Endodermal cell (in vitro differentiated cells): Measurements from ENCODE around the gene SLCO6A1. TPM values are rescaled to one million over a fixed set of nuclear protein-coding genes. Genes with fewer than 3 reads are reported as not detected.

Experiments
- DNase-seq: peaks from one replicate; pipeline ENCODE4 v3.0.0-alpha.2; 2017
- H3K27ac ChIP-seq: 2 replicates; pipeline ENCODE4 v1.5.1; 2013; ENCODE audit warnings: mild to moderate bottlenecking, low read depth, low read length, moderate library complexity
- H3K27me3 ChIP-seq: 2 replicates; pipeline ENCODE4 v1.6.1; 2013; ENCODE audit warnings: mild to moderate bottlenecking, low read length, moderate library complexity; ENCODE audit not compliant: insufficient read depth, control insufficient read depth, poor library complexity, severe bottlenecking
- H3K36me3 ChIP-seq: 2 replicates; pipeline ENCODE4 v1.7.0; 2013; ENCODE audit warnings: mild to moderate bottlenecking, low read length, moderate library complexity; ENCODE audit not compliant: control insufficient read depth, insufficient read depth
- H3K4me1 ChIP-seq: one replicate; pipeline ENCODE4 v1.7.0; 2013; ENCODE audit warnings: low read length; ENCODE audit not compliant: control insufficient read depth, insufficient read depth
- H3K4me3 ChIP-seq: 2 replicates; pipeline ENCODE4 v1.5.1; 2013; ENCODE audit warnings: mild to moderate bottlenecking, low read length, moderate library complexity
- H3K9ac ChIP-seq: 2 replicates; pipeline ENCODE4 v1.6.1; 2013; ENCODE audit warnings: mild to moderate bottlenecking, low read length, moderate library complexity; ENCODE audit not compliant: poor library complexity, severe bottlenecking; ENCODE audit errors: extremely low read depth
- H3K9me3 ChIP-seq: 2 replicates; pipeline ENCODE4 v1.6.1; 2013; ENCODE audit warnings: mild to moderate bottlenecking, low read length, moderate library complexity; ENCODE audit not compliant: control insufficient read depth
- H3K27ac Mint-ChIP-seq: 2 replicates; pipeline ENCODE4 v1.8.0; 2020; ENCODE audit warnings: mixed read lengths
- H3K27me3 Mint-ChIP-seq: 2 replicates; pipeline ENCODE4 v1.8.0; 2021; ENCODE audit warnings: mild to moderate bottlenecking, mixed read lengths; ENCODE audit not compliant: insufficient read depth
- H3K36me3 Mint-ChIP-seq: 2 replicates; pipeline ENCODE4 v1.8.0; 2020; ENCODE audit warnings: low read depth, mixed read lengths
- H3K4me1 Mint-ChIP-seq: 2 replicates; pipeline ENCODE4 v1.8.0; 2020; ENCODE audit warnings: mixed read lengths
- H3K4me3 Mint-ChIP-seq: 2 replicates; pipeline ENCODE4 v1.8.0; 2020; ENCODE audit warnings: mild to moderate bottlenecking, moderate library complexity, mixed read lengths
- H3K9me3 Mint-ChIP-seq: 2 replicates; pipeline ENCODE4 v1.8.0; 2020; ENCODE audit warnings: mild to moderate bottlenecking, mixed read lengths
- CTCF ChIP-seq: fragments of 200-600 bp; sonication (generic); conservative IDR thresholded peaks from 2 replicates; pipeline ENCODE4 v1.5.0; 2021; ENCODE audit warnings: antibody characterized with exemption, mild to moderate bottlenecking
- WGBS, 2 experiments: methylation state at CpG; one replicate each; pipeline versions ENCODE4 v1.1.5 to v1.1.7; 2013; ENCODE audit warnings: missing lambda C conversion rate in 2 of 2, mixed read lengths in 1 of 2; ENCODE audit not compliant: insufficient coverage in 1 of 2, insufficient read length in 1 of 2; 5-methylcytosine and 5-hydroxymethylcytosine counted together
- long read RNA-seq, 4 experiments: library from polyadenylated mRNA in 2 of 4; library from RNA in 1 of 4; library from capped mRNA in 1 of 4; stranded (forward) in 3 of 4; unstranded in 1 of 4; transcript quantifications; one replicate each; pipeline ENCODE4 v2.0.0, GENCODE V29; 2020 to 2021; ENCODE audit warnings: inconsistent platforms in 1 of 4
- polyA plus RNA-seq, 2 experiments: library from polyadenylated mRNA; stranded (reverse); fragments of 50-300 nt; gene quantifications; one replicate each; pipeline ENCODE4 v1.2.3, GENCODE V29; 2013
- total RNA-seq, 2 donors: library from RNA; stranded (reverse); fragmentation: NEBNext Ultra II Directional in 1 of 2; extraction: Animal tissue kit (Norgen Biotek cat#: 25700) in 1 of 2; gene quantifications; 2 replicates in 1 of 2; 3 replicates in 1 of 2; pipeline ENCODE4 v1.2.1, GENCODE V29; 2021

Gene SLCO6A1
- total RNA-seq = 1 to 10 TPM in 1 of 2 donors, under 1 TPM in 1; 0.71 to 3.1 TPM
- 2.0 TPM for polyA plus RNA-seq (2013, experiment 1 of 2)
- polyA plus RNA-seq (2013, experiment 2 of 2) = 0.70 TPM
- long read RNA-seq, experiment 1, partial matches to known transcripts = 0 of 2 reads
- long read RNA-seq, experiment 1, other reads (novel, unspliced or antisense) = 2 of 2 reads
- long read RNA-seq, experiment 2, partial matches to known transcripts = 1 of 3 reads
- long read RNA-seq, experiment 2, other reads (novel, unspliced or antisense) = 2 of 3 reads
- long read RNA-seq, experiment 3 = 0 reads
- long read RNA-seq, experiment 4, partial matches to known transcripts = 0 of 1 reads
- long read RNA-seq, experiment 4, other reads (novel, unspliced or antisense) = 1 of 1 reads

GRCh38 chr5:102498271-102499034 is at the start of gene SLCO6A1:
SLCO6A1 (minus strand) TSS chr5:102499001; CDS start chr5:102498844, 157 bp downstream.
- Histone ChIP-seq H3K36me3 (no peaks in the 10 kb centered on the region), H3K9ac (no peak within 1 kb of the TSS), H3K4me3 (no peak within 1 kb of the TSS), H3K4me1 (no peaks in the 10 kb centered on the region), H3K9me3 (no peaks in the 10 kb centered on the region), H3K27ac (no peak within 1 kb of the TSS), H3K27me3 (no peaks in the 10 kb centered on the region)
- peak; percentile 58 for DNase-seq
- no peak for TF ChIP-seq CTCF
- WGBS, 2 experiments = 92 to 97% methylated on average over 38 to 43 of the region's 43 CpGs
- no peak within 1 kb of the TSS for H3K4me3 Mint-ChIP-seq
- H3K27ac Mint-ChIP-seq = no peak within 1 kb of the TSS
- no peaks in the 10 kb centered on the region for H3K4me1 Mint-ChIP-seq
- no peaks in the 10 kb centered on the region for H3K36me3 Mint-ChIP-seq
- H3K9me3 Mint-ChIP-seq = no peaks in the 10 kb centered on the region
- H3K27me3 Mint-ChIP-seq = no peaks in the 10 kb centered on the region

GRCh38 chr5:102547141-102548035 is 48.6 kb upstream of the SLCO6A1 start:
- Mint-ChIP-seq H3K27me3 (no peaks in the 10 kb centered on the region), H3K4me3 (no peak overlapping the region), H3K36me3 (no peaks in the 10 kb centered on the region), H3K27ac (no peak overlapping the region), H3K9me3 (peaks cover 5% of the 10 kb centered on the region), H3K4me1 (no peaks in the 10 kb centered on the region)
- Histone ChIP-seq H3K9me3 (no peaks in the 10 kb centered on the region), H3K9ac (no peak overlapping the region), H3K4me1 (no peaks in the 10 kb centered on the region), H3K36me3 (no peaks in the 10 kb centered on the region), H3K27me3 (no peaks in the 10 kb centered on the region), H3K27ac (no peak overlapping the region), H3K4me3 (no peak overlapping the region)
- no peak for TF ChIP-seq CTCF
- 89 to 93% methylated on average over 3 to 4 of the region's 4 CpGs for WGBS, 2 experiments
- DNase-seq = no peak

GRCh38 chr5:102545175-102545574 is 46.4 kb upstream of the SLCO6A1 start:
- Mint-ChIP-seq H3K36me3 (no peaks in the 10 kb centered on the region), H3K4me3 (no peak overlapping the region), H3K4me1 (no peaks in the 10 kb centered on the region), H3K9me3 (peaks cover 6% of the 10 kb centered on the region), H3K27ac (no peak overlapping the region), H3K27me3 (no peaks in the 10 kb centered on the region)
- peak; percentile 82 for TF ChIP-seq CTCF
- no peak overlapping the region for H3K9ac ChIP-seq
- no peaks in the 10 kb centered on the region for H3K36me3 ChIP-seq
- H3K4me3 ChIP-seq = no peak overlapping the region
- DNase-seq = peak; percentile 90
- no peaks in the 10 kb centered on the region for H3K9me3 ChIP-seq
- H3K4me1 ChIP-seq = no peaks in the 10 kb centered on the region
- WGBS, 2 experiments = 31 to 44% methylated on average over 4 to 6 of the region's 6 CpGs
- no peaks in the 10 kb centered on the region for H3K27me3 ChIP-seq
- no peak overlapping the region for H3K27ac ChIP-seq
